NCI-H524 treated with DMSO at 0.1 percent for 48 hours (cell line): ENCODE data around the gene MIGA1.
"Not testable (repeated sequence)": the region's sequence is repeated elsewhere in the genome, so short reads cannot be mapped to it uniquely, and the experiment has no call there.

Source experiments
- DNase-seq: peaks from one replicate; lab custom pipeline; 2025; lab: John Stamatoyannopoulos, UW

Gene MIGA1

DNA sequence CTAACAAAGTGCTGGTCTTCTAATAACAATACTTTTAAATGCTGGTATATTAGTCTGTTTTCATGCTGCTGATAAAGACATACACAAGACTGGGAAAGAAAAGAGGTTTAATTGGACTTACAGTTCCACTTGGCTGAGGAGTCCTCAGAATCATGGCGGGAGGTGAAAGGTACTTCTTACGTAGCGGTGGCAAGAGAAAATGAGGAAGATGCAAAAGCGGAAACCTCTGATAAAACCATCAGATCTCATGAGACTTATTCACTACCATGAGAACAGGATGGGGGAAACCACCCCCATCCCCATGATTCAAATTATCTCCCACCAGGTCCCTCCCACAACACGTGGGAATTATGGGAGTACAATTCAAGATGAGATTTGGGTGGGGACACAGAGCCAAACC lies 139.5 kb downstream of the MIGA1 start:
- not testable (repeated sequence) for DNase-seq

DNA sequence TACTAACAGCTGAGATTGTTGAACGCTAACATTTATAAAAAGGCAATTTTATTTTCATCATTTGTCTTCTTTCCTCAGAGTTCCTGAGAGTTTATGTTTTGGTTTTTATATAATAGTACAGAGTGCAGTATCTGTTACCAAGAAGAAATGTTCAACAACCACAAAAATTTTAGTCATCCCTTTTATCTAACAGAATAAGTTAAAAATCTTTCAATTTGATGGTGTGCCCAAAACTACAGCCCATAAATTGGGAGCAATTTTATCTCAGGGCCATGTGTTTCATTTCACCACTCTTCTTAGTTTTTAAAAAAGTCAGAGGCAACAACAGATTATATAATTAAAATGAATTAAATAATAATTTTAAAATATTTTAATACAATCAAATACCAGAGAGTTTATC lies 146.1 kb downstream of the MIGA1 start:
- DNase-seq, result no peak

DNA sequence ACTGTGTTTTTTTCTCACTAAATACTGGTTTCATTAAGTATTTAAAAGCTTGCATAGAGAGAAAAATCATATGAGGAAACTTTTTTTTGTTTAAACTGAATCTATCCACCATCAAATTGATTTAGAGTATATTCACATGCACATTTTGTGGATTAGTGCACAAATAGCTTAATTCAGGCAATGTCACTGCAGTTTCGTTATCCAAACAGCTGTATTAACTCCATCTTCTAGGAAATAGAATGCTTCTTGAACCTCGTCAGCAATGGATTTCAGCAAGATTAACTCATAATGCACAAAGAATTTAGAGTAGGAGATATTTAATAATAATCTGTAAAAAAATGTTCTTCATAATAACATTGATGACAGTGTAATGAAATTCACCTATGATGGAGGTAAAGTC lies 146.5 kb downstream of the MIGA1 start:
- DNase-seq, result no peak

DNA sequence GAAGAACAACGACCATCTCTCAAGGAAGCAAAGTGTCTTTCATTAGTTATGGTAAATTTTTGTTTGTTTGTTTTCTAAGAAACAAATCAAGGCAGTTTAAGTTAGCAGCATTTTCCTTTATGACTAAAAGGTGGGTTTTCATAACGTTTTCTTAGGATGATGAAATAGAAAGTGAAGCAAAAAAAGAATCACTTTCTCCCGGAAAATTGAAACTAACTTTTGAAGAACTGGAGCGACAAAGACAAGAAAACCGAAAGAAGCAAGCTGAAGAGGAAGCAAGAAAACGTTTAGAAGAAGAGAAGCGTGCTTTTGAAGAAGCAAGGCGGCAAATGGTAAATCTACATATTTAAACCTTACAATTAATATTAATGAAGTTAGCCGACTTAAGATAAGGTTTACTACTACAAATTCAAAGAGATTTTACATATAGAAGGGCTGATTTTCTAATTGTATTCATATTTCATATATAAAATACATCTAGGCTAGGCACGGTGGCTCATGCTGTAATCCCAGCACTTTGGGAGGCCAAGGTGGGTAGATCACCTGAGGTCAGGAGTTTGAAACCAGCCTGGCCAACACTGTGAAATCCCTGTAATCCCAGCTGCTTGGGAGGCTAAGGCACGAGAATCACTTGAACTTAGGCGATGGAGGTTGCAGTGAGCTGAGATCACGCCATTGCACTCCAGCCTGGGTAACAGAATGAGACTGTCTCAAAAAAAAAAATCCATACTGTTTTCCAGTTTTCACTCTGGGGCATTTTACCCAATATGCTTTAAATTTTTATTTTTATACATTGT lies 147.3 kb downstream of the MIGA1 start:
- DNase-seq, result no peak

DNA sequence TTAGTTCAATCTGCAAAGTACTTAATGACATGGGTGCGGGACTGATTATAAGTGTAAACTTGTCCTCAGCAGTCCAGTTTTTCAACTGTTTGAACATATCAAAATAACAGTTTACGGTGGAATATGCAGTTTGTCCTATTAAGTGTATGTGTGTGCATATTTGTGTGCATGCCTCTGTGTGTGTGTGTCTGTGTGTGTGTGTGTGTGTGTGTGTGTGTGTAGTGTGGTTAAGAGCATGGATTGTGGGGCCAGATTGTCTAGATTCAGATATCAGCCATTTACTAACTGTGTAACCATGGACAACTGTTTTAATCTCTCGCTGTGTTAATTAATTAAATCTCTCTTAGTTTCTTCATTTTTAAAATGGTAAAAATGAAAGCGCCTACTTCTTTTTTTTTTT lies 148.0 kb downstream of the MIGA1 start:
- no peak for DNase-seq
